Measurements from ENCODE around the gene GALNT10.

Gene GALNT10

GRCh38 chr5:154333016-154333415, 142.5 kb downstream of the GALNT10 start:
- TF ChIP-seq CTCF (conservative IDR thresholded peaks at IDR 0.05): no peak
- no peak overlapping the region for H3K27ac ChIP-seq

GRCh38 chr5:154334406-154335064, 144.0 kb downstream of the GALNT10 start:
- TF ChIP-seq CTCF (conservative IDR thresholded peaks at IDR 0.05): no peak
- H3K27ac ChIP-seq: no peak overlapping the region

- H3K27ac ChIP-seq: no peak overlapping the region
- no peak for TF ChIP-seq CTCF (conservative IDR thresholded peaks at IDR 0.05)
Observed at GRCh38 chr5:154335065-154335448, 144.5 kb downstream of the GALNT10 start.

- TF ChIP-seq CTCF (conservative IDR thresholded peaks at IDR 0.05): no peak
Observed at GRCh38 chr5:154341620-154342019, 151.1 kb downstream of the GALNT10 start.

GRCh38 chr5:154342211-154342610, 151.7 kb downstream of the GALNT10 start:
- no peak for TF ChIP-seq CTCF (conservative IDR thresholded peaks at IDR 0.05)
- H3K27ac ChIP-seq: no peak overlapping the region

More at GRCh38 chr5:154341620-154342019, 151.1 kb downstream of the GALNT10 start:
- H3K27ac ChIP-seq: no peak overlapping the region

GRCh38 chr5:154342963-154343362, 152.4 kb downstream of the GALNT10 start:
- TF ChIP-seq CTCF (conservative IDR thresholded peaks at IDR 0.05): no peak
- H3K27ac ChIP-seq: no peak overlapping the region

GRCh38 chr5:154344461-154344860, 153.9 kb downstream of the GALNT10 start:
- H3K27ac ChIP-seq: no peak overlapping the region
- no peak for TF ChIP-seq CTCF (conservative IDR thresholded peaks at IDR 0.05)
